Measurements from ENCODE around the gene CCDC14. TPM values are rescaled to one million over a fixed set of nuclear protein-coding genes. Genes with fewer than 3 reads are reported as not detected.

The CCDC14 gene
- total and polyA plus RNA-seq, 2 of the 4 experiments (the other 2 are of a cell fraction) = 82.1 to 109 TPM

GRCh38 chr3:123907720-123908119, 53.3 kb downstream of the CCDC14 start:
- Histone ChIP-seq H3K79me1 (ENCODE audit: low read depth in 1 of 2, low read length in 2 of 2) (no peaks in the 10 kb centered on the region), H3K9ac (ENCODE audit: low read depth, low read length) (no peak overlapping the region), H3K27ac (ENCODE audit: insufficient read depth, low read length) (no peak overlapping the region), H4K91ac (ENCODE audit: insufficient read depth, low read depth, low read length) (no peak overlapping the region), H2AFZ (replicated peaks; ENCODE audit: low read length, poor library complexity) (no peak overlapping the region), H4K8ac (ENCODE audit: low read depth in 2 of 2, low read length in 2 of 2) (no peak overlapping the region), H4K5ac (ENCODE audit: low read depth, low read length) (no peak overlapping the region), H3K4me1 (ENCODE audit: control insufficient read depth, insufficient read depth, low read length) (no peaks in the 10 kb centered on the region), H3K9me1 (ENCODE audit: insufficient read depth, low read length) (no peaks in the 10 kb centered on the region), H2BK15ac (ENCODE audit: low read depth, low read length) (no peak overlapping the region), H2AK9ac (replicated peaks; ENCODE audit: low read depth, low read length, poor library complexity) (no peak overlapping the region), H2BK20ac (ENCODE audit: low read depth, low read length) (no peak overlapping the region), H3K4me3 (ENCODE audit: insufficient read depth, low read depth, low read length) (no peak overlapping the region), H3K56ac (ENCODE audit: extremely low read depth, insufficient read depth, low read length) (no peak overlapping the region), H2BK120ac (ENCODE audit: low read depth, low read length) (no peak overlapping the region), H3K27me3 (ENCODE audit: control insufficient read depth, insufficient read depth, low read length) (no peaks in the 10 kb centered on the region), H4K20me1 (ENCODE audit: insufficient read depth, low read length) (no peaks in the 10 kb centered on the region), H3K18ac (ENCODE audit: low read depth, low read length) (no peak overlapping the region), H3K4me2 (ENCODE audit: low read depth, low read length) (no peak overlapping the region), H2AK5ac (ENCODE audit: low read depth, low read length) (no peak overlapping the region), H3K4ac (ENCODE audit: low read depth, low read length) (no peak overlapping the region), H3K36me3 (ENCODE audit: control insufficient read depth, insufficient read depth, low read length) (no peaks in the 10 kb centered on the region), H3K23ac (ENCODE audit: low read depth, low read length) (no peak overlapping the region), H3K9me3 (ENCODE audit: control insufficient read depth, insufficient read depth, low read length) (peaks cover 4% of the 10 kb centered on the region), H3K14ac (replicated peaks; ENCODE audit: low read depth, low read length) (no peak overlapping the region), H2BK5ac (ENCODE audit: low read depth, low read length, poor library complexity, severe bottlenecking) (no peak overlapping the region)
- ATAC-seq (ENCODE audit: low read depth) (no peak), DNase-seq (no peak)
- TF ChIP-seq SMC3 (IDR thresholded peaks at IDR 0.05; ENCODE audit: low read depth, low read length) (no peak), MAFK (IDR thresholded peaks at IDR 0.05; ENCODE audit: low read depth, low read length) (no peak), MXI1 (IDR thresholded peaks at IDR 0.05; ENCODE audit: borderline replicate concordance, low read depth, low read length) (no peak), RFX5 (IDR thresholded peaks at IDR 0.05; ENCODE audit: low read depth, low read length) (no peak), USF2 (IDR thresholded peaks at IDR 0.05; ENCODE audit: low read depth, low read length) (no peak), MAZ (IDR thresholded peaks at IDR 0.05; ENCODE audit: borderline replicate concordance, low read depth, low read length) (no peak), POLR2A (IDR thresholded peaks at IDR 0.05; ENCODE audit: low read depth, low read length) (no peak), FOS (IDR thresholded peaks at IDR 0.05; ENCODE audit: low read depth, low read length) (no peak), CTCF (conservative IDR thresholded peaks at IDR 0.05; ENCODE audit: low read depth, low read length) (no peak), RCOR1 (IDR thresholded peaks at IDR 0.05; ENCODE audit: insufficient replicate concordance, low read length) (no peak), NFE2L2 (IDR thresholded peaks at IDR 0.05; ENCODE audit: low read depth, low read length) (no peak), CHD1 (IDR thresholded peaks at IDR 0.05; ENCODE audit: low read depth, low read length) (no peak), ELK1 (IDR thresholded peaks at IDR 0.05; ENCODE audit: borderline replicate concordance, low read depth, low read length) (no peak), BHLHE40 (IDR thresholded peaks at IDR 0.05; ENCODE audit: low read depth, low read length) (no peak), RAD21 (IDR thresholded peaks at IDR 0.05; ENCODE audit: low read length) (no peak), CEBPB (IDR thresholded peaks at IDR 0.05; ENCODE audit: low read depth, low read length) (no peak)
- in situ Hi-C loops (cut with MboI; ENCODE audit: low sequenced_read_pairs) = no loop called here
- dilution Hi-C loops (cut with HindIII; ENCODE audit: low sequenced_read_pairs, unreplicated experiment) = no loop called here
- intact Hi-C loops (cut with micrococcal nuclease) = no loop called here
- ChIA-PET POLR2A (ENCODE audit: unreplicated experiment) (no interaction called here), CTCF (no interaction called here)
- WGBS, 2 experiments (ENCODE audit: extremely low coverage in 2 of 2, insufficient read length in 1 of 2) = no CpG with 5 or more reads among the region's 2 CpGs
- no TSS peak for BruUV-seq (replicated peaks)
